HepG2 (cell line): ENCODE measurements around the gene DOCK4. TPM values are rescaled to one million over a fixed set of nuclear protein-coding genes. Genes with fewer than 3 reads are reported as not detected.

Experiments used
- ATAC-seq: fragments of 200-7000 bp; cut with Tn5 transposase; 3 replicates; pipeline ENCODE4 v1.9.1; 2020; ENCODE audit warnings: mild to moderate bottlenecking, moderate library complexity
- BruUV-seq: library from RNA; stranded (reverse); fragments of 400-500 nt; replicated peaks from 2 replicates; lab custom pipeline; 2021; lab: Mats Ljungman, UMichigan
- CTCF ChIA-PET: fragments of 300-600 bp; formaldehyde crosslinking; extraction: SDS; loops from one replicate; lab custom pipeline; 2021; ENCODE audit warnings: low total read pairs, inconsistent platforms, low intra/inter-chr PET ratio; lab: Yijun Ruan, JAX
- POLR2A ChIA-PET: fragments of 350-600 bp; sonication (Branson Sonifier 250); formaldehyde crosslinking; loops from one replicate; lab custom pipeline; 2020; ENCODE audit warnings: antibody characterized with exemption, inconsistent platforms; lab: Yijun Ruan, JAX
- DNase-seq: peaks from one replicate; pipeline ENCODE4 v3.0.0-alpha.2; 2015; ENCODE audit warnings: low spot score
- FAIRE-seq: peaks from 3 replicates; lab custom pipeline; 2011; peaks lifted over from hg19 to GRCh38; lab: Jason Lieb, UNC
- H2AFZ ChIP-seq: one replicate; pipeline ENCODE4 v1.6.1; 2011; ENCODE audit warnings: low read length, inconsistent platforms
- H3K27ac ChIP-seq: fragments of 300-600 bp; 3 replicates; pipeline ENCODE4 v1.8.0; 2011; ENCODE audit warnings: mixed run types, mild to moderate bottlenecking, mixed read lengths, low read length, inconsistent platforms; ENCODE audit not compliant: insufficient read depth; ENCODE audit errors: extremely low read length
- H3K27me3 ChIP-seq, 2 experiments: fragments of 200-600 bp in 1 of 2; 2 replicates in 1 of 2; 3 replicates in 1 of 2; pipeline versions ENCODE4 v1.6.0 to v1.8.0; 2011; ENCODE audit warnings: low read length in 2 of 2, mild to moderate bottlenecking in 2 of 2, moderate library complexity in 2 of 2, inconsistent platforms in 1 of 2; ENCODE audit not compliant: insufficient read depth in 2 of 2, control insufficient read depth in 1 of 2
- H3K36me3 ChIP-seq, 2 experiments: fragments of 200-600 bp in 1 of 2; replicated peaks in 1 of 2; 2 replicates in 1 of 2; 3 replicates in 1 of 2; pipeline versions ENCODE4 v1.5.1 to v1.8.0; 2011; ENCODE audit warnings: low read length in 2 of 2, inconsistent platforms in 1 of 2; ENCODE audit not compliant: insufficient read depth in 2 of 2, control insufficient read depth in 1 of 2
- H3K4me1 ChIP-seq: 2 replicates; pipeline ENCODE4 v1.5.1; 2012; ENCODE audit warnings: low read length, inconsistent platforms; ENCODE audit not compliant: insufficient read depth
- H3K4me2 ChIP-seq: 2 replicates; pipeline ENCODE4 v1.6.0; 2011; ENCODE audit warnings: low read depth, low read length, inconsistent platforms
- H3K4me3 ChIP-seq, 3 experiments: fragments of 200-600 bp in 1 of 3; sonication (generic), shearing (Covaris generic) in 1 of 3; replicated peaks in 1 of 3; 2 replicates each; pipeline ENCODE4 v1.5.1; 2011 to 2016; ENCODE audit warnings: low read length in 3 of 3, inconsistent platforms in 2 of 3, low read depth in 2 of 3, mild to moderate bottlenecking in 2 of 3, control low read depth in 1 of 3, mixed read lengths in 1 of 3; ENCODE audit not compliant: insufficient read depth in 1 of 3
- H3K79me2 ChIP-seq: one replicate; pipeline ENCODE4 v1.6.1; 2011; ENCODE audit warnings: low read length, inconsistent platforms; ENCODE audit not compliant: insufficient read depth
- H3K9ac ChIP-seq: 2 replicates; pipeline ENCODE4 v1.6.0; 2011; ENCODE audit warnings: mild to moderate bottlenecking, low read depth, low read length, inconsistent platforms; ENCODE audit not compliant: insufficient read depth
- H3K9me3 ChIP-seq: 2 replicates; pipeline ENCODE4 v1.5.1; 2012; ENCODE audit warnings: mild to moderate bottlenecking, low read length
- H4K20me1 ChIP-seq: 2 replicates; pipeline ENCODE4 v1.6.0; 2011; ENCODE audit warnings: inconsistent platforms, mild to moderate bottlenecking, low read length, moderate library complexity; ENCODE audit not compliant: insufficient read depth
- FOSL1 ChIP-seq: sonication (generic); formaldehyde crosslinking; IDR thresholded peaks from 2 replicates; pipeline ENCODE4 v1.9.0; 2021; ENCODE audit warnings: missing genetic modification reagents, borderline replicate concordance
- FOXJ3 ChIP-seq: sonication (generic); formaldehyde crosslinking; IDR thresholded peaks from 2 replicates; pipeline ENCODE4 v1.4.0; 2020; ENCODE audit warnings: missing genetic modification reagents, mild to moderate bottlenecking, borderline replicate concordance
- FOXK1 ChIP-seq: sonication (generic); formaldehyde crosslinking; IDR thresholded peaks from 2 replicates; pipeline ENCODE4 v1.4.0; 2020; ENCODE audit warnings: low read depth, missing genetic modification reagents, borderline replicate concordance
- HCFC1 ChIP-seq: fragments of 150-350 bp; IDR thresholded peaks from 2 replicates; pipeline ENCODE4 v1.6.1; 2014; ENCODE audit warnings: low read depth, low read length
- HNRNPLL ChIP-seq: fragments of 200-400 bp; formaldehyde crosslinking; IDR thresholded peaks from 2 replicates; pipeline ENCODE4 v1.6.1; 2017; ENCODE audit warnings: mild to moderate bottlenecking, low read depth, low read length; ENCODE audit not compliant: poor library complexity, severe bottlenecking
- HOXA9 ChIP-seq: sonication (generic); formaldehyde crosslinking; IDR thresholded peaks from 2 replicates; pipeline ENCODE4 v1.8.1; 2022; ENCODE audit warnings: missing genetic modification reagents, mild to moderate bottlenecking, moderate library complexity, borderline replicate concordance
- IKZF5 ChIP-seq: IDR thresholded peaks from 2 replicates; pipeline ENCODE4 v1.6.1; 2018; ENCODE audit warnings: missing genetic modification reagents, mild to moderate bottlenecking, missing compliant biosample characterization
- MEIS2 ChIP-seq: sonication (generic); formaldehyde crosslinking; IDR thresholded peaks from 2 replicates; pipeline ENCODE4 v1.9.0; 2021; ENCODE audit warnings: mild to moderate bottlenecking, missing genetic modification reagents
- MTF1 ChIP-seq: sonication (generic); formaldehyde crosslinking; IDR thresholded peaks from 2 replicates; pipeline ENCODE4 v1.5.0; 2020; ENCODE audit warnings: missing genetic modification reagents
- NAIF1 ChIP-seq: sonication (generic); formaldehyde crosslinking; IDR thresholded peaks from 2 replicates; pipeline ENCODE4 v1.5.0; 2020; ENCODE audit warnings: mild to moderate bottlenecking, missing genetic modification reagents, borderline replicate concordance
- ONECUT2 ChIP-seq: sonication (generic); formaldehyde crosslinking; IDR thresholded peaks from 2 replicates; pipeline ENCODE4 v1.4.0; 2020; ENCODE audit warnings: missing genetic modification reagents
- PLRG1 ChIP-seq: fragments of 450-650 bp; conservative IDR thresholded peaks from 2 replicates; pipeline ENCODE4 v1.6.1; 2016
- SKI ChIP-seq: fragments of 450-650 bp; IDR thresholded peaks from one replicate; pipeline ENCODE4 v1.6.1; 2018; ENCODE audit warnings: mild to moderate bottlenecking; ENCODE audit not compliant: partially characterized antibody
- TSC22D2 ChIP-seq: sonication (generic); formaldehyde crosslinking; IDR thresholded peaks from 2 replicates; pipeline ENCODE4 v1.5.1; 2020; ENCODE audit warnings: missing genetic modification reagents, mild to moderate bottlenecking, borderline replicate concordance
- ZFP41 ChIP-seq: sonication (generic); formaldehyde crosslinking; IDR thresholded peaks from 2 replicates; pipeline ENCODE4 v1.4.0; 2020; ENCODE audit warnings: mild to moderate bottlenecking, missing genetic modification reagents, borderline replicate concordance
- ZNF251 ChIP-seq: sonication (generic); formaldehyde crosslinking; IDR thresholded peaks from 2 replicates; pipeline ENCODE4 v1.9.0; 2021; ENCODE audit warnings: mild to moderate bottlenecking, missing genetic modification reagents
- ZNF552 ChIP-seq: sonication (generic); formaldehyde crosslinking; IDR thresholded peaks from 2 replicates; pipeline ENCODE4 v1.9.0; 2022; ENCODE audit warnings: missing genetic modification reagents, mild to moderate bottlenecking, borderline replicate concordance
- ZNF7 ChIP-seq: IDR thresholded peaks from 2 replicates; pipeline ENCODE4 v1.6.1; 2016; ENCODE audit warnings: missing biosample characterization, missing genetic modification reagents
- ZNF776 ChIP-seq: sonication (generic); formaldehyde crosslinking; IDR thresholded peaks from 2 replicates; pipeline ENCODE4 v1.4.0; 2020; ENCODE audit warnings: mild to moderate bottlenecking, missing genetic modification reagents
- ZNF777 ChIP-seq: sonication (generic); formaldehyde crosslinking; IDR thresholded peaks from 2 replicates; pipeline ENCODE4 v1.4.0; 2020; ENCODE audit warnings: missing genetic modification reagents
- WGBS: methylation state at CpG from one replicate; pipeline ENCODE4 v1.1.6; 2017; ENCODE audit warnings: low lambda C conversion rate; 5-methylcytosine and 5-hydroxymethylcytosine counted together
- in situ Hi-C: cut with HindIII; loops from 2 replicates; pipeline ENCODE4 v1.10.0; 2017; ENCODE audit warnings: low pct_unique_long_range_greater_than_20kb; ENCODE audit not compliant: extremely low pct_ligation_motif_present
- intact Hi-C: fragments of 100-400 bp; cut with micrococcal nuclease; formaldehyde crosslinking; loops from one replicate; pipeline ENCODE4 v1.10.0; 2022; ENCODE audit not compliant: unreplicated experiment
- polyA plus RNA-seq, 8 experiments: library from polyadenylated mRNA; depleted of rRNA in 3 of 8; stranded (reverse) in 7 of 8; unstranded in 1 of 8; fragments of >200 nt; fragmentation: Illumina TruSeq in 4 of 8; extraction: Trizol in 4 of 8; gene quantifications; 2 replicates each; pipeline versions ENCODE4 v1.2.1 to v1.2.3, GENCODE V29; 2011 to 2016; ENCODE audit warnings: low read depth in 4 of 8, missing spikeins in 1 of 8, mixed read lengths in 1 of 8; ENCODE audit not compliant: insufficient read depth in 1 of 8
- total RNA-seq, 5 experiments: library from RNA; depleted of rRNA; stranded (reverse); fragments of >200 nt; fragmentation: Illumina TruSeq; extraction: Trizol; gene quantifications; 2 replicates each; pipeline ENCODE4 v1.2.3, GENCODE V29; 2016; ENCODE audit warnings: low read depth in 1 of 5
- TF ChIP-seq, protein P1 (sequence below): sonication (generic); formaldehyde crosslinking; IDR thresholded peaks from 2 replicates; pipeline ENCODE4 v1.4.0; 2020; ENCODE audit warnings: mild to moderate bottlenecking, missing genetic modification reagents

DOCK4 gene
- total and polyA plus RNA-seq, 2 of the 13 experiments (the other 11 are each of a cell fraction or from before 2014, with no cell fraction given), result 13.5 to 17.4 TPM

DNA sequence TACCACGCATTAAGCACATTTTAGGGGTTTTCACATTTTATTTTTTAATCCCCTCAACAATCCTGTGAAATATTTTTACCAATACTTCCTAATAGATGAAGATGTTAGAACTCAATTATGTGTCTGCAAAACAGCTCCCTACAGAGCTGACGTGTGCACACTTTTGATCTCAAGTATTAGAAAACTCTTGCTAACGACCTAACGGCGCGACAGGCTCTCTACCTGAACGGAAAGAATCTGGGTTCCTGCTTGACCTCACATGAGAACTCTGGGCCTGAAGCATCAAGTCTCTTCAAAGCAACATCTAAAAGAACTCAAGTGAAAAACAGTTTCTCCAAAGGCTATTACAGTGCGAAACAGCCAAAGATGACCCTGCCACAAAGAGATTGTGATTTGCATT, 113.9 kb downstream of the DOCK4 start:
- intact Hi-C loops (no loop called here), in situ Hi-C loops (no loop called here)
- Histone ChIP-seq H2AFZ (no peak overlapping the region), H4K20me1 (no peaks in the 10 kb centered on the region), H3K27ac (no peak overlapping the region), H3K79me2 (peaks cover 7% of the 10 kb centered on the region), H3K4me2 (no peak overlapping the region), H3K36me3 (no peaks in the 10 kb centered on the region), H3K9ac (no peak overlapping the region), H3K4me3 (no peak overlapping the region), H3K27me3 (no peaks in the 10 kb centered on the region), H3K4me1 (peaks cover 42% of the 10 kb centered on the region), H3K9me3 (no peaks in the 10 kb centered on the region)
- DNase-seq, result no peak
- FAIRE-seq, result no peak
- ATAC-seq, result no peak
- no TSS peak for BruUV-seq
- no peak for TF ChIP-seq TSC22D2
- TF ChIP-seq ZNF777, result no peak
- no peak for TF ChIP-seq ZNF552
- TF ChIP-seq FOSL1, result no peak
- TF ChIP-seq MTF1 (CRISPR knock-in tag), result no peak
- TF ChIP-seq MEIS2 (CRISPR knock-in tag), result no peak
- TF ChIP-seq IKZF5 (CRISPR knock-in tag), result no peak
- no peak for TF ChIP-seq PLRG1
- no peak for TF ChIP-seq ZNF776 (CRISPR knock-in tag)
- no peak for TF ChIP-seq HCFC1
- POLR2A ChIA-PET, result no interaction called here
- 81% methylated on average over 8 of the region's 8 CpGs for WGBS
- CTCF ChIA-PET, result no interaction called here

DNA sequence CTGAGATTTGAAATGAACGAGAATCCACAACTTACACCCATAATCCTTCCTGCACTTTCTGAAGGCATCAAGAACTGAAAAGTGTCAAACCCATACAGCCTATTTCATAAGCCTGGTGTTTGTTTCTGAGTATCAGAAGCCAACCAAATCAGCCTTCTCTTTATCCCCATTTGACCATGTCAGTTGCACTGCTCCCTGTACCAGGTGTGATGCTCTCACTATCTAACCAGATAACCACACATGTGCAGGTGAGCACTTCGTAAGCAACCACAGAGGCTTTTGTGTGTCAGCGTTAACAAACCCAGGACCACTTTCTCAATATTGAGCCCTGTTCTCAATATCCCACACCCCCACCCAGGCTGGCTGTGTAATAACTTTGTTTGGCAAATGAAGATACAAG, 114.4 kb downstream of the DOCK4 start:
- POLR2A ChIA-PET, result no interaction called here
- DNase-seq (no peak), ATAC-seq (no peak), FAIRE-seq (no peak)
- H3K27ac ChIP-seq, result no peak overlapping the region
- peaks cover 11% of the 10 kb centered on the region for H3K79me2 ChIP-seq
- intact Hi-C loops, result no loop called here
- H3K9me3 ChIP-seq, result no peaks in the 10 kb centered on the region
- no peaks in the 10 kb centered on the region for H3K36me3 ChIP-seq
- CTCF ChIA-PET, result no interaction called here
- WGBS, result 100% methylated on average over 1 of the region's 3 CpGs
- no peak overlapping the region for H2AFZ ChIP-seq
- no peaks in the 10 kb centered on the region for H3K27me3 ChIP-seq
- no TSS peak for BruUV-seq
- peaks cover 47% of the 10 kb centered on the region for H3K4me1 ChIP-seq
- no peak overlapping the region for H3K9ac ChIP-seq
- no peaks in the 10 kb centered on the region for H4K20me1 ChIP-seq
- no peak overlapping the region for H3K4me2 ChIP-seq
- in situ Hi-C loops, result no loop called here
- H3K4me3 ChIP-seq, result no peak overlapping the region
- TF ChIP-seq NAIF1 (CRISPR knock-in tag) (no peak), HNRNPLL (no peak), ONECUT2 (CRISPR knock-in tag) (no peak), ZNF251 (CRISPR knock-in tag) (no peak), ZFP41 (no peak), FOXJ3 (CRISPR knock-in tag) (no peak), HOXA9 (CRISPR knock-in tag) (no peak), FOXK1 (CRISPR knock-in tag) (no peak), SKI (no peak), ZNF7 (CRISPR knock-in tag) (no peak)
- TF ChIP-seq, protein P1, sequence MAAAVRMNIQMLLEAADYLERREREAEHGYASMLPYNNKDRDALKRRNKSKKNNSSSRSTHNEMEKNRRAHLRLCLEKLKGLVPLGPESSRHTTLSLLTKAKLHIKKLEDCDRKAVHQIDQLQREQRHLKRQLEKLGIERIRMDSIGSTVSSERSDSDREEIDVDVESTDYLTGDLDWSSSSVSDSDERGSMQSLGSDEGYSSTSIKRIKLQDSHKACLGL, result no peak
